NCI-H748 (cell line): ENCODE data around the gene CD28.
A peak's percentile ranks its signal among the peaks of the same experiment; 100 is the strongest.
"Not testable (repeated sequence)": the region's sequence is repeated elsewhere in the genome, so short reads cannot be mapped to it uniquely, and the experiment has no call there.

ENCODE experiments used
- DNase-seq: peaks from one replicate; lab custom pipeline; 2025; ENCODE audit not compliant: unreplicated experiment; lab: John Stamatoyannopoulos, UW

Gene CD28

DNA sequence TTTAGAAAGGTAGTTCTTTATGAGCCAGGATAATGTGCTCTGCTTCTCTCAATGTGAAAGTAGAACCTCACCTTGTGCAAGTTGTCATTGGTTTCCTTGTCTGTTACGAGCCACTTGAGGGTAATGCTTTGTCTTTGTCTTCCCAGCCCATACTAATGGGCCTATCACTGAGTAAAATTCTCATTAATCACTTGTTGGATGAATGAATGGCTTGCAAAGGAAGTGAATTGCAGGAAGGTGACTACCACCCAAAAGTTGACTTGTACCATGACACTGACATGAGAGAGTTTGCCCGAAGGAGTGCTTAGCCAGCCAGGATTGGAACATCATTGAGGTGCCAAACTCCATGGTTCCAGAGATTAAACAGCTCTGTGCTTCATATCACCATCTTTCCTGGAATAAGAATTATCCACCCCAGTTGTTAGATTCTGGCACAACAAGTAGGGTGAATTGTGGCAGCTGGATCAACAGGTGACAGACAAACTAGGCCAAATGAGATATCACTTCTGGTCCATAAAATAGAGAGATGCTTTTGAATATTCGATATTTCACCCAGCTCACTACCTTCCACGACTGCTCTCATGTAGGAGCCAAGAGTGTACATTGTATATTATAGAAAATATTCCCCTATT lies 20.5 kb upstream of the CD28 start:
- no peak for DNase-seq

DNA sequence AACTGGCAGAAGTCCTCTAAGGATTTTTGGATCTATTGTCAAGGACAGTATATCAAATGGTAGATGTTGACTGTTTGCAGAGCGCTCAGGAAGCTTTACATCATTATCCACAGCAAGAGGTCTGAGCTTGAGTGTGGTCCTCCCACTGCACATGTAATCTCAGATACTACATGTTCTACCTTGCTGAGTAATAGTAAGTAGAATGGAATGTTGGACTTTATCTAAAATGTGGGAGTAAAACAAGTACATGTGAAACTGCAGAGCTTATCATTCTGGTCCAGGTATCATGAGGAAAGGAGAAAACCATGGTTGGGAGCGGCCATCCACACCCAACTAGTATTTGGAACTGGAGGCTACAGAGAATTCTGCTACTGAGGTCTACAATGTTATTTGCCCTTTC lies 19.3 kb upstream of the CD28 start:
- no peak for DNase-seq

DNA sequence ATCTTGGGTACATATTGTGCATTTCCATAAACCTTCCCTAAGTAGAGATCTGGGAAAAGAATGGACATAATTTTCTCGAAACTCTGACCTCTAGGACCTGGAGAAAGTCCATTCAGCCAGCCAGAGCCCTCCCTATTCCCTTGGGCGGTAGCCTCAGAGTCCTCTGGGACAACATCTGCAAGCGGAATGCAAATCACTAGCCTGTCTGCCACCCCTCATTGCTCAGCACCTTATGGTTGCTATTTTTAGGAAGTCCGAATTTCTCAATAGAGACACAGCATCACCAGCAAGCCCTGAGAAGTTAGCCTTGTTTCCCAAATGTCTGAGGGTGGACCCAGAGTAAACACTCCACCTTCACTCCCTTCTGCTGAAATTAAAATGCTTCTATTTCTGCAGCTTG lies 17.6 kb upstream of the CD28 start:
- DNase-seq = no peak

- DNase-seq = no peak
These were observed 16.9 kb upstream of the CD28 start for GRCh38 chr2:203689426-203690116.

- DNase-seq = no peak
These were observed 16.4 kb upstream of the CD28 start for GRCh38 chr2:203690117-203690431.

- peak; percentile 37 for DNase-seq
These were observed 15.9 kb upstream of the CD28 start for GRCh38 chr2:203690441-203691047.

DNA sequence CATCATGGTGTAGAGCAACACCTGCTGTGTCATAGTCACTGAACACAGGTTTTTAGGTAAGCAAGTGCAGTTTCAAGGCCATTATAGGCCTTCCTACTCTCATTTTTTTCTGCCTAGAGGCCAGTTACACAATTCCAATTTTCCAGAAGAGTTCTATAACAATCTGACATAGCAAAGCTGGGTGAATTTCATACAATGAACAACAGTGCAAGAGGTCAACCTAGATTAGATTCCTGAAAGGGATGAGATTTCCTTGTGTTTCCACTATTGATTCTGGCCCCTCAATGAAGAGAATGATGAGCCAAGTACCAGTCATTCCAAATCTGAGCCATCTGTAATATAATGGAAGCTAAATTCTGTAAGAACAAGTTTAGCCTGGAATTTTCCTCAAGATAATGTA lies 15.3 kb upstream of the CD28 start:
- no peak for DNase-seq

DNA sequence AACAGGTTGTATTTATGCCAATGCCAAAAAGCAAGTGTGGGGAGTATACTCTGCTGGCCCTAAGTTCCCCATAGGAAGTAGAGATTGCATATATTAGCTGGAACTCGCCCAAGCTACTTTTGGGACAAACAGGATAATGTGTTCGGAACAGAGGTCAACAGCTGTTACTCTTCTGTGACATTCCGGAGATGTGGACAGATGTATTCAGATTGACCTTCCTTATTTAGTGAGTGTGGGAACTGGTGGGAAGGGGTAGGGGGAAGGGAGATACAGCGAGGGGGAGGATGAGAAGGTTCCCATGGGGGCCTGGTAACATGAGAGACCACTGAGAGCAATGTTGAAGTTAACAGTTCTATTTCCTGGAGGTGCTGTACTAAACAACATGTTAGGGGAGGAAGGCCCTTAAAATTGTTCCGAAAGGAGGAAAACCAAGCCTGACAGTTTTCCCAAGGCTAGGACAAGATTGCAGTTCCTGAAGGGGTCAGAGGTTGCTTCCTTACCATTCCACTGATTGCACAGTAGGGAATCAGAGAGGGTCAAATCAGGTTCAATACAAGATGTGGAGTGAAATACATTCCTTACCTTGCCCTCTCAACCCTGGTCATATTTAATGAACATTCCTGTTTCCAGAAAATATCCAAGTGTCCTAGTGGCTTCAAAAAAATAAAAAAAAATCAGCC lies 14.3 kb upstream of the CD28 start:
- DNase-seq = no peak

DNA sequence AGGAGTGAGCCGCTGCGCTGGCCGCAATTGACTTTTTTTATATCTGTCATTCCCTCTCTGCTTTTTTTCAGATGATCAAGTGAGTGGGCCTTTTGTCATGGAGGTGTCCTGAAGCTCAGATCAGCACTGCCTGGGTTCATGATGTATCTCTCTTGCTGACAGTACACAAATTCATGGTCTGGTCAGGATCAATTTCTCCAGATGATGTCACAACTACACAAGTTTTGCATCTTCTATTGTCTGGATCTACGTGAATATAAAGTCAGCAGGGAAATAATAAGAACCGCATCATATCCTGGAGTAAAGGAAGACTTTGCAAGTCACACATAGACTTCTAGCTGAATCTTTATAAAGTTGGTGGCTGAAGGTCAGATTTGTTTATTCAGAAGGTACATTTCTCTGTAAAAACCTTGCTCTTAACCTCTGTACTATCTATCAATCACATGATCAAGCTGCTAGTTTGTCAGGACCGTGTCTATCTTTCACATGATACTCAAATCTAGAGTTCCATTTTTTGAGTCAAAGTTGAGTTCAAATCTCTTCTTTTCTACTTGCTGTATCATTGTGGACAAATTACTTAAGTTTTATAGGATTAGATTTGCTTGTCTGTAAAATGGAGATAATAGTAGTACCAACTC lies 13.1 kb upstream of the CD28 start:
- DNase-seq = no peak

GRCh38 chr2:203694191-203694590 lies 12.2 kb upstream of the CD28 start:
- no peak for DNase-seq

DNA sequence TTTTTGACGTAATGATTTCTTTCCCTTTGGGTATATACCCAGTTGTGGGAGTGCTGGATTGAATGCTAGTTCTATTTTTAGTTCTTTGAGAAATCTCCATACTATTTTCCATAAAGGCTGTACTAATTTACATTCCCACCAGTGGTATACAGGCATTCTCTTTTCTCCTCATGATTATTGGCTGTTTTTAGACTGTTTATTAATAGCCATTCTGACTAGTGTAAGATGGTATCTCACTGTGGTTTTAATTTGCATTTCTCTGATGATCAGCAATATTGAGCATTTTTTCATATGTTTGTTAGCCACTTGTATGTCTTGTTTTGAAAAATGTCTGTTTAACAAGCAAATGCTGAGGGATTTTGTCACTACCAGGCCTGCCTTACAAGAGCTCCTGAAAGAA lies 9.2 kb upstream of the CD28 start:
- DNase-seq = no peak

DNA sequence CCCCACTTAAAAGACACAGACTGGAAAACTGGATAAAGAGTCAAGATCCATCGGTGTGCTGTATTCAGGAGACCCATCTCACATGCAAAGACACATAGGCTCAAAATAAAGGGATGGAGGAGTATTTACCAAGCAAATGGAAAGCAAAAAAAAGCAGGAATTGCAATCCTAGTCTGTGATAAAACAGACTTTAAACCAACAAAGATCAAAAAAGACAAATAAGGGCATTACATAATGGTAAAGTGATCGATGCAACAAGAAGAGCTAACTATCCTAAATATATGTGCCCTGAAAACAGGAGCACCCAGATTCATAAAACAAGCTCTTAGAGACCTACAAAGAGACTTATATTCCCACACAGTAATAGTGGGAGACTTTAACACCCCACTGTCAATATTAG lies 8.7 kb upstream of the CD28 start:
- DNase-seq = not testable (repeated sequence)

GRCh38 chr2:203698410-203698809 lies 8.0 kb upstream of the CD28 start:
- DNase-seq = not testable (repeated sequence)

DNA sequence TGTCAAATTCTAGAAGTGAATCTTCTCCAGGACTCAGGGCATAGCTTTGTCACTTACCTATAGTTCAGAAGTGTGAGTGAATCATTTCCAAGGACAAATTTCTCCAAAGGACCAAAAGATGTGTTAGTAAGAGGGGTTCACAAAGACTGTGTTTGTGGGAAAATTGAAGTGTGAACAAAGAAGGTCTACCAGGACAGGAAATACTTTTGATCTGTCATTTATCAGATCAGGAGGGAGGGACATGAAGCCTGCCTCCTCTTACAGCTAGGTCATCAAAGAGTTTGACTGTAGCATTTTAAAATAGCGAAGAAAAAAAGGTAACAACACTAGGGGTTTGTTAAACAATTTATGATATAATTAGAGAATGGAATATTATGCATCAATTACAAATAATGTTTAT lies 2.0 kb upstream of the CD28 start:
- no peak for DNase-seq

GRCh38 chr2:203705178-203705577 lies 1.3 kb upstream of the CD28 start:
- DNase-seq = no peak

GRCh38 chr2:203707530-203707929 lies 1.1 kb downstream of the CD28 start:
- no peak for DNase-seq

- no peak for DNase-seq
These were observed 2.5 kb downstream of the CD28 start for GRCh38 chr2:203708846-203709396.

DNA sequence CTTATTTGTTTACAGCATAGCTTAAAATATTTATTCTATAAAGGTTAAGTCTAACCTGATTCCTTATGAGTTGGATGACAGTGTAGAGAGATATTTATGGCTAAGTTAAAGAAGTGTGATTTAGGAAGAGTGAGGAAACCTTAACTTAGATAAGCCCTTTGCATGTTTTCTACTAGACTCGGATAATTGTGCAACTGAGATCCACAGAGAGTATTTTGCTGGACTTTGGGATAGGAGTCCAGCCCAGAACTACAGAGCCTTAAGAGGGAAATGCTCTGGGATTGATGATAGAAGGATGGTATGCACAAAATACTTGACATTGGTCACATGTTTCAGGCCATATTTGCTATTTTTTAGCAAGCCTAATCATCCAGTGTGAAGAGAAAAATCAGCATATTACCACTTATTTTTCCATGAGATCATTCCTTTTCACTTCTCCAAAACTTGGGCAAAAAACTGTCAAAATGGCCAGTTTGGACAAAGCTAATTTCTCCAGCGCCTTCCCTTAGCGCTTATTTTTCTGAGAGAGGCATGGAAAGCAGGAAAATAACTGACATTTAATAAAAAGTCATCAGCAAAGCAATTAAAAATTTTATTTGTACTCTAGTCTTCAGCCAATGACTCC lies 3.1 kb downstream of the CD28 start:
- no peak for DNase-seq

GRCh38 chr2:203710226-203710625 lies 3.8 kb downstream of the CD28 start:
- DNase-seq = no peak

GRCh38 chr2:203710952-203711351 lies 4.5 kb downstream of the CD28 start:
- DNase-seq = no peak

GRCh38 chr2:203711399-203711798 lies 5.0 kb downstream of the CD28 start:
- DNase-seq = no peak
